HT1080 (cell line): ENCODE measurements around the gene ATP5F1A. TPM values are rescaled to one million over a fixed set of nuclear protein-coding genes. Genes with fewer than 3 reads are reported as not detected.
"Not testable (repeated sequence)": the region's sequence is repeated elsewhere in the genome, so short reads cannot be mapped to it uniquely, and the experiment has no call there.

Experiments used
- DNase-seq: peaks from one replicate; pipeline ENCODE4 v3.0.0-alpha.2; 2015; ENCODE audit warnings: low read depth
- small RNA-seq: library from RNA; depleted of rRNA; stranded (forward); fragments of <200 nt; gene quantifications from one replicate; pipeline ENCODE3, GENCODE V24; 2014
- total RNA-seq: library from RNA; depleted of rRNA; stranded (reverse); fragments of >200 nt; shearing (Covaris generic); gene quantifications from 2 replicates; pipeline ENCODE4 v1.2.3, GENCODE V29; 2014; rRNA removed

ATP5F1A gene
- total RNA-seq, 1 experiment from 2014 or later = 723 TPM

DNA sequence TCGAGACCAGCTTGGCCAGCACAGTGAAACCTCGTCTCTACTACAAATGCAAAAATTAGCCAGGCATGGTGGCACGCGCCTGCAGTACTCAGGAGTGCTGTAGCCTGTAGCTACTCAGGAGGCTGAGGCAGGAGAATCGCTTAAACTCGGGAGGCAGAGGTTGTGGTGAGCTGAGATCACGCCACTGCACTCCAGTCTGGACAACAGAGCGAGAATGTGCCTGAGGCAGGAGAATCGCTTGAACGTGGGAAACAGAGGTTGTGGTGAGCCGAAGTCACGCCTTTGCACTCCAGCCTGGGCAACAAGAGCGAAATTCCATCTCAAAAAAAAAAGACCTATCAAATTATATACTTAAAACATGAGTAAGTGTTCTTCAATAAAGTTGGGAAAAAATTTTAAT, 50.7 kb downstream of the ATP5F1A start:
- not testable (repeated sequence) for DNase-seq

DNA sequence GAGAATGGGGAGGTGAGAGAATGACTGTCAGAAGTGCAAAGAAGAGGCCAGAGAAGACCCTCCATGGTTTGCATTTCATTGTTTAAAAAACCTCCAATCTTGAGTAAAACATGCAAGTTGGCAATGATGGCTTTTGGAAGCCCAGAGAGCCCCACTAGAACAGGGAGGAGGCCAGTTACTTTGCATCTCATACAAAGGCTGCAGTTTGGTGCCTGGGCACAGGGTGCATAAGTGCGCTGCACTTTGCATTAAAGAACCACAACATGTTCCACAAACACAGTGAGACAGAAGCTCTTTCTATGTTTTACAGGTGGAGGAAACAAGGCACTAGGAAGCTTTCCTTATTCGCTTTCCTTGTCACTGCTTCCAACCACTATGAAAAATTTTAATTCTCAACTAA, 51.4 kb downstream of the ATP5F1A start:
- DNase-seq = no peak

DNA sequence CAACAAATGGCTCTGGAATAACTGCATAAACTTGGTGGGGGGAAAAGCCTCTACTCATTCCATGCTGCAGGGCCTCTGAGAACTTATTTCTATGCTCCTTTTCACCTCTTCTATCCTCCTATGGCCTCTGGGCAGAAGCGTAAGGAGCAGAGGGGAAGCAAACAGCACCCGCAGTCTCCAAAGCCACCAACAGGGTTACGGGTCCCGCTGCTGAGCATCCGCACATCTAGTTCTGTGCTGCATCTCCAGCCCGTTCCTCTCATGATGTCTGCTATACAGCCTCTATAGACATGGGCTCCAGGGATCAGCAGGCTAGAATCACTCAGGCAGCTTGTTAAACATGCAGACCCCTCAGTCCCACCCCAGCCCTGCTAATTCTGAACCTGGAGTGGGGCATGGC, 52.0 kb downstream of the ATP5F1A start:
- DNase-seq = no peak

DNA sequence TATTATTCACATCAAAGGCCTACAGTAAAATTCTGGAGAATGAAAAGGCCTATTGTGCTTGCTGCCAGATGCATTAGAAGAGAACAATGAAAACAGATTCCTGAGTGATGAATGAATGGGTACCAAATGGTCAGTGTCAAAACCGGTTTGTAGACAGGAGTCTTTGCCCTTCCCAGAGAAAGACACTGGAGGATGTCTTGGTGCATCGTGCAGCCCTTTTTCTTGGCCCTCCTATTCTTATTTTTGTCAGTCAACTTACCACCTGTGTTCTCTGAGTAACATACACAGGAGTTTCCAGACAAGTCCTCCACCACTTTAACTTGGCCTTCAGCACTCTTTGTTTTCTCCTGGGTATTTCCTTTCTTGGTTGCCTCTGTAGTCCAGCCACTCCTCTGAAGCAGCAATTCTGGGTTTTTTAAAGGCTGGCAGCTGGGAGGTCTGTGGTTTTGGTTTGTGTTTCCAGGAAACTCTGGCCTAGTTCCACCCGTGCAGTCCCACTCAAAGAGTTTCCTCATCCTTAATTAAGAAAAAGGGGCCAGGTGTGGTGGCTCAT, 55.4 kb downstream of the ATP5F1A start:
- peak; percentile 73 for DNase-seq

DNA sequence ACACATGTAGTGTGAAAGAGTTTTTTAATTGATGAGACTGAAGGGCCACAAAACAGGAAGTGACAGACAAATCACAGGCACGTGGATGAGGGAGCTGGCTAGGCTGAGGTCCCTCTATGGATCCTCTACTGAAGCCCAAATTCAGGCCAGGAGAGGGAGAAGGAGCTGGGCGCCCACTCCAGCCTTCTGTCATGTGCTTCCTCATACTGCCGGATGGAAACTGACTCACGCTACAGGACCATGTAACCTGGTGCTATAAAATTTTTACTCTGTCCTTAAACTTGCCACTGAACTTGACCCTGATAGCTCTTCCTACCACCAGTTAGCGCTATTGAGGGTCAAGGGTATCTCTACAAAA, 57.4 kb downstream of the ATP5F1A start:
- DNase-seq = no peak

DNA sequence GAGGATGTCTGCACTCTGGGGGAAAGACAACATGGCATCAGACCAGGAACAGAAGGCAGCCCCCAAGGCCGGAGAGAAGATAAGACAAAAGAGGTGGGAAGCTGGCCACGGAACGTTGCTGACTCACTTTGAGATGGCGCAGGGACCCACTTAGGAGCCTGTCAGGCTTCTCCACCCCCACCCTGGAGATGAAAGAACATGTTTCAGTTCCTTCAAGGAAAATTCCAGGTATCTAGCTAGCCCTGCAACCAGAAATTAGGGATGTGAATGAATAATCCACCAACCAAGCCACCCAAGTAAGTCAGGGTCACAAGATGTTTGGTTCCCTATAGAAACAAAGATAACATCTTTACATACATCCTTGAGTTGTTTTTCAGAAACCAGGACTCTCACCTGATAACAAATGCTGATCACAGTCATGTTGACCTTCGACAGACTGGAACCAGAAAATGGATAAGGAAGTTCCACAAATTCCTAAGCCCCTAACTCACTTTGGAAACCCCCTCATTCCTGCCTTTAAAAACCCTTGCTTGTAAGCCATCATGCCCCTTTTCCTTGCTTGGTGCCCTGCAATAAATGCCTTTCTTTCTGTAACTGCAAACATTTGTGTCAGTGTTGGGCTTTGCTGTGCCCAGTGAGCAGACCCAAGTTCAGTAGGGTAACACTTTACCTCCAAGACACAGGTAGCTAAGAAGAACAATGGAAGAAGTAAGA, 57.9 kb downstream of the ATP5F1A start:
- DNase-seq = no peak

DNA sequence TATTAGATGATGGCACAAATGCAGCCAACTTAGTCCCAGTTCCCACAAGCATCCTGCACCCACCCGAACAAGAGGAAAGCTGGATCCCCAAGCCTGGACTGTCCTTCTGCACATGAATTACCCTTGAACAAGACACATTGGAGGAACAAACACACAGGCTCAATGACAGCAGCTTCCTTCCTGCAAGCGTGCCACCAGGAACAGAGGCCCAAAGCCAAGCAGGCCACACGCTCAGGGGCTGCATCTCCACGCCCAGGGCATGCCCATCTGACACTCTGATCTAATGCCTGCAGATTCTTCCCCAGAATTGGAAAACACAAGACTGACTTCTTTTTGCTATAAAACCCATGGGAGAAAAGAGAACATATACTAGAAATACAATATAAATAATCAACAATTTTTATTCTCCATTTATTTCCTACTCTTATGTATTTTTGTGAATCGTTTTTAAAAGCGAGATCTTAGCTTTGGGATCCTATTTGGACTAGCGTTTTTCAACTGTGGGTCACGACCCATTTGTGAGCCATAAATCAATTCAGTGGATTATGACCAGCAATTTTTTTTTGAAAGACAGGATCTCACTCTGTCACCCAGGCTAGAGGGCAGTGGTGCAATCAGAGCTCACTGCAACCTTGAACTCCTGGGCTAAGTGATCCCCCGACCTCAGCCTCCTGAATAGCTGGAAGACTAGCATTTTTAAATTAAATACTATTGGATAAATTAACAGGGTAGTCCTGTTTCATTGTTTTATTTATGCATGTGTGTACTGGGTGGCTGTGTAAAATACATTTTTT, 60.4 kb downstream of the ATP5F1A start:
- DNase-seq = no peak

DNA sequence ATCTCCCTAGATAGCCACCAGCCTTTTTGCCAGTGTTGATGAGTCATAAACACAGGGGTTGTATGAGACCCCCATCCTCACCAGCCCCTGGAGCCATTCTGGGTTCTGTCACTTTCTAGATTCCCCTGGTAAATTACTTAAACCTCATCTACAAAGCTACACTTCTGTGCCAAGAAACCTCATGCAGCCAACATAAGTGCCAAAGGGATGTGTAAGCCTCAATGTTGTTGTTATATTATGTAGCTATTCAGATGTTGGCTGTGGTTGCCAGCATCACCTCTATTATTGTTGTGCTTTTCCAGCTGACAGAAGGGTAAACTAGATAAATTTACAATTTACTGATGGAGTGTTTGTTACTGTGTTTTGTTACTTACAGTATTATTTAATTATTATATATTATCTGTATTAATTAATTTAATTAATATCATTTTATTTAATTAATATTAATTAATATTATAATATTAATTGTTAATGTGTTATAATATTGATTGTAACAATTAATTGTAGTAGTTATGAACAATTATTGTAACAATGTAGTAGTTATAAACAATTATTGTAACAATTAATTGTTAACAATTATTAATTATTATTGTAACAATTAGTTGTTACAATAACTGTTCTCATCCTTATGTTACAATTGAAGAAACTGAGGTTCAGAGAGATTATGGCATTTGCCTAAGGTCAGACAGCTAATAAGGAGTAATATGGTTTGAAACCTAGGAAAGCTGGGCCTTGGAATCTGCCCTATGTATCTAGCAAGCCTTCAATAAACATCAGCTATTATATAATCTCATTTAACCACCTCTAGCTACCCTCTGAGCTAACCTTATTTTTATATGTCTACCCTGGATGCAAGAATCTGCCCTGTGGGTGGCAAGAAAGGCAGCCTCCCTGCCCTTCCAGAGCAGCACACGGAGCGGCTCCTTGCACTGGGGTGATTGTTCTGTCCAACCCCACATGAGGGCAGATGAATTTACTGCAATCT, 62.1 kb downstream of the ATP5F1A start:
- no peak for DNase-seq

DNA sequence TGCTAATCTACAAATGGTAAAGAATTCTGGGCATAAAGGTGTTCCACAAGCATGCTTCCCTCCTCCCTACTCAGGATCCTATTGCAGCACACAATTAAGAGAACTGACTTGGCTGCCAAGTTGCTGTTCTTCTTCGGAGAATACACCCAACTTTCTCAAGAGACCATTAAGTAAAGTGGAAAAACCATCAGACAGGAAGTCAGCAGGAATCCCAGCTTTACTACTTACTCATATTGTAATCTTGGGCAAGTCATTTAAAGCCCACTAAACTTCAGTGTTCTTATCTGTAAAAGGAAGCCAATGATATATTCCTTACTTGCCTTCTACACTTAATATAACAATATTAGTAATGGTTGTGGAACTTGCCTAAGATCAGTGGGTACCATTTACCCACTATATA, 63.9 kb downstream of the ATP5F1A start:
- DNase-seq = no peak

DNA sequence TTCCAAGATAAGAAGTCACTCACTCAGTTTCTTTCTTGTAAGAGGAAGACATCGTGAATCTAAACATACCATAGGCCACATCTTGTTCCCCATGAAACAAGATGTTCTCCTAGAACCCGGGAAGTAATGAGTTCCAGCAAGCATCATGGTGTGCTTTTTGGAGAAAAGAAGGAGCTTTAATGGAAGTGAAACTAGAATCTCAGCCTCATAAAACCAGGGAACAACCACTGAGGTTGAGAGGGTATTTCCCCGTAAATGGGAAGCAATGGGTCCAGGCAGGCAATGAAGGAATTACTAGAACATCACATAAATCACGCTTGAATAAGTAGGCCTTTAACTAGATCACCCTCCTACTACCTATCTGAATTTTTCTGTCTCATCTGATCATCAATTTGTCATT, 66.4 kb downstream of the ATP5F1A start:
- no peak for DNase-seq

Small RNAs within 50 kb of the gene (small RNA-seq; reads per million reads assigned to genes)
- gene RNU6-1278P = not detected
- not detected for gene RNY4P37

Other genes with a start within 250 kb of the ATP5F1A start
- gene EPG5, start 131.0 kb downstream of the ATP5F1A start, total RNA-seq = 10.2 and 12.7 TPM in 2 replicates
- gene PSTPIP2, start 26.0 kb downstream of the ATP5F1A start, total RNA-seq = 3.2 and 4.0 TPM in 2 replicates
- gene HAUS1, start 6.1 kb upstream of the ATP5F1A start, total RNA-seq = 51.9 and 54.2 TPM in 2 replicates